Activated CD4-positive, CD25-positive, alpha-beta regulatory T cell treated with anti-CD3 and anti-CD28 coated beads, Interleukin-2, amount 50 U/mL, for 72 hours (primary cell): ENCODE results near the gene CYP2S1.
"Not testable (repeated sequence)": the region's sequence is repeated elsewhere in the genome, so short reads cannot be mapped to it uniquely, and the experiment has no call there.

Source experiments
- DNase-seq: peaks from one replicate; pipeline ENCODE4 v3.0.0; 2021

CYP2S1 gene

DNA sequence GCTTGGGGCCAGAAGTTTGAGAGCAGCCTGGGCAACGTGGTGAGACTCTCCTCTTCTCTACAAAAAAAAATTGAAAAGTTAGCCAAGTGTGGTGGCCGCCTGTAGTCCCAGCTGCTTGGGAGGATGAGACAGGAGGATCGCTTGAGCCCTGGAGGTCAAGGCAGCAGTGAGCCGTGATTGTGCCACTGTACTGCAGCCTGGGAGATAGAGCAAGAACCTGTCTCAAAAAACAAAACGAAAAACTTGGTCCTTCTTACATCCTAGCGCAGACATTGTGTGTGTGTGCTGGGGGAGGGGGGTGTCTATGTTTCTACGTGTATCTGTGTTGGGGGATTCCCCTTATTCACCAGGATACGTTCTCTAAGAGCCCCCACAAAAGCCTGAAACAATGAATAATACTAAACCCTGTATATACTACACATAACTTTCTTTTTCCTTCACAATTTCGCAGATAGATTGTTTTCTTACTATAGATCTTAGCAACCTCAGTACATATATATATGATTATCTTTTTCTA, 33.9 kb downstream of the CYP2S1 start:
- no peak for DNase-seq

DNA sequence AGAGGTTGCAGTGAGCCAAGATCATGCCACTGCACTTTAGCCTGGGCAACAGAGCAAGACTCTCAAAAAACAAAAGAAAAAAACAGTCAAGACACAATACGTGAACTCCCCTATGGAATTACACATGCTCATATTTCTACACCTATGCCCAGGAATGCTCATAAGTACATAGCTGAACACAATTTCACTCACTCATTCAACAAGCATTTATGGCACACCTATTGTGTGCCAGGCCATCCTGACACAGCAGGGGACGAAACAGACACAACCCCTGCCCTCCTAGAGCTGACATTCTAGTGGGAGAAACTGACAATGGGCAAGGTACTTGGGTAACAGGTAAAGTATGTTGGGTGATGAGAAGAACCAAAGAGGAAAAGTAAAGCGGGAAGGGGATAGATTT, 35.5 kb downstream of the CYP2S1 start:
- no peak for DNase-seq

DNA sequence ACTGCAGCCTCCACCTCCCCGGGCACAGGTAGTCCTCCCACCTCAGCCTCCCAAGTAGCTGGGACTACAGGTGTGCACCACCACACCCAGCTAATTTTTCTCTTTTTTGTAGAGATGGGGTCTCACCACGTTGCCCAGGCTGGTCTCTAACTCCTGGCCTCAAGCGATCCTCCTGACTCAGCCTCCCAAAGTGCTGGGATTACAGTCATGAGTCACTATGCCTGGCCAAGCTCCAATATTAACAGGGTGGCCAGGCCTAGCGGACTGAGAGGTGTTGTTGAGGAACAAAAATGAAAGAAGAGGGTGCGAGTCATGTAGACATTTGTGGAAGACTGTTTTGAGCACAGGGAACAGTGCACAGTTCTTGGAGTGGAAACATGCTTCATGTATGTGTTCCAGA, 36.3 kb downstream of the CYP2S1 start:
- DNase-seq, result not testable (repeated sequence)

DNA sequence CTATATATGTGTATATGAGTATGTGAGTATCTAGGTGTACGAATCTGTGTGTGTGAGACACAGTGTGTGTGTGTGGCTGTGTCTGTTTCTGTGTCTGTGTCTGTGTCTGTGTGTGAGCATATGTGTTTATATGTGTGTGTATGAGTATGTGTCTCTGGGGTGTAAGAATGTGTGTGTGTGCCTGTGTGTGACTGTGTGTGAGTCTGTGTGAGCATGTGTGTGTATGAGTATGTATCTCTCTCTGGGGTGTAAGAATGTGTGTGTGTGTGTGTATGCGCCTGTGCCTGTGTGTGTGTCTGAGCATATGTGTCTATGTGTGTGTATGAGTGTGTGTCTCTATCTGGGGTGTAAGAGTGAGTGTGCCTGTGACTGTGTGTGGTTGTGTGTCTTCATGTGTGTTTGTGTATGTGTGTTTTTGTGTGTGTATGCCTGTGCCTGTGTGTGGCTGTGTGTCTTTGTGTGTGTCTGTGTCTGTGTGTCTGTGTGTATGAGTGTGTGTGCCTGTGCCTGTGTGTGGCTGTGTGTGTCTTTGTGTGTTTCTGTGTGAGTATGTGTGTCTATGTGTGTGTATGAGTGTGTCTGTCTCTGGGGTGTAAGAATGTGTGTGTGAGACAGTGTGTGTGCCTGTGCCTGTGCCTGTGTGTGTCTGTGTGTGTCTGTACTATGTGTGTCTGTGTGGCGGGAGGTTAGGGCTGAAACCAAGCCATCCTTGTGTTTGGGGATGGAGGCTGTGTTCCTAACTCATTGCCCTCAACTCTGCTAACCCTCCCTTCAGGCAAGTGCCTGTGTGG, 37.2 kb downstream of the CYP2S1 start:
- DNase-seq, result no peak

DNA sequence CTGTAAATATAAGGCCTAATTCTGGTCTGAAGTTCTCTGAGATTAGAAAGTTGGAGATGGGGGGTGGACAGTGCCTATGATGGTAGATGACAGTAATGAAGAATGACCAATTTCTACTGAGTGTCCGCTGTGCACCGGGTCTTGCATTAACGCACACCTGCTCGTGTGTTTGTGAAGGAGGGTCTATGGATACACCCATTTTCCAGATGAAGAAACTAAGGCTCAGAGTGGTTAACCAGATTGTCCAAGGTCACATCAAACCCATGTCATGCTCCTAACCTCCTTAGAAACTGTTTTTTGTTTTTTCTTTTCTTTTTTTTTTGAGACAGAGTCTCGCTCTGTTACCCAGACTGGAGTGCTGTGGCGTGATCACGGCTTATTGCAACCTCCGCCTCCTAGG, 39.7 kb downstream of the CYP2S1 start:
- DNase-seq, result no peak

DNA sequence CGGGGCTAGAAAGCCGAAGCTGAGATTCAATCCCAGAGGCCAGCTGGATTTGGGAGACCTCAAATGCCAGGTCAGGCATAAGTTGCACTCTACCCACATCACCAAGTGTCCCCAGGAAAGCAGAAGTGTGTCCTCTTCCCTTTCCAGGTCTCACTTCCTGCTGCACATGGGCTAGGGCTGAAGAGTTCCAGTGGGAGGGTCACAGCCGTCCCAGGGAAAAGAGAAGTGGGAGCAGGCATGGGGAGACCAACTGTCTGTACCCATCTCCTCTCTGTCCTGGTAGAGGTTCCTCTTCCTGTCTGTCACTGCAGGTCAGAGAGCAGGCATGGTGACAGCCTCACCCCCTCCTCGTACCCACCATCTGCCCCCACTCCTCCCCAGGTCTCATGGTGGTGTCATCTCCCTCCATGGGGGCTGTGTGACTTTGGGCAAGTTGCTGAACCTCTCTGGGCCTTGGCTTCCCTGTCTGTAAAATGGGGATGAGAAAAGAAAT, 40.8 kb downstream of the CYP2S1 start:
- DNase-seq, result no peak

DNA sequence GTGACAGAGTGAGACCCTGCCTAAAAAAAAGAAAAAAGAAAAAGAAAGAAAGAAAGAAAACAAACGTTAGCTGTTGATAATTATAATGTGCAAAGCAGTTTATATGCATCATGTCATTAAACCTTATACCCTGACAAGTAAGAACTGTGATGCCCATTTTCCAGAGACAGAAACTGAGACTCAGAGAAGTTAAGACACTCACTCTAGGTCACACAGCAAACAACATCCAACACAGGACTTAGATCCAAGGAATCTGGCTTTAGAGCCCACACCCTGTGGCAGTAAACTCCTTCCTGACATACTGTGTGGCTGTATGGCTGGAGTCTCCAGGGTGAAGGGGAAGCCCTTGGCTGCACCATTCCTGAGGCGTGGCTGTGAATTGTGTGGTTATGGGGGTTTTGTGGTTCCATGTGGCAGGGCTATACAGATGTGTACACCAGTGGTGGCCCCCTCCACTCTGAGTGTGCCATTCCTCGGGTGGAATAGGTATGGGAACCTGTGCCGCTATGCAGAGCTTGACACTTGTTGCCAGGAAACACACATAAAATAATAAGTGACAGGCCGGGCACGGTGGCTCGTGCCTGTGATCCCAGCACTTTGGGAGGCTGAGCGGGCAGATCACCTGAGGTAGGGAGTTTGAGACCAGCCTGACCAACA, 41.6 kb downstream of the CYP2S1 start:
- DNase-seq, result no peak

DNA sequence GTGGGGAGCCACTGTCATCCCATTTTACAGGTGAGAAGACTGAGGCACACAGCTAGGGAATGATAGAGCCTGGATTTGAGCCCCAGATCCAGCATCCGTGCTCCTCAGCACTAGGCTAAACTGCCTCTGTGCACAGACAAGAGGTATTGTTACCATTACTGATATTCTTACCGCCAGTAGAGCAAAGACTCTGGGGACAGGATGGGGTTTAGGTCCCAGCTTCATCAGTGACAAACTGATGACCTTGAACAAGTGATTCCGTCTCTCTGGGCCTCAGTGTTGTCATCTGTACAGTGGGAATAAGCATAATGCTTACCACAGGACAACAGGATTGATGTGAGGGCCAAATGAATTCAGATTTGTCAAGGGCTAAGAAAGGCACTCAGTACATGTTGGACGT, 42.5 kb downstream of the CYP2S1 start:
- no peak for DNase-seq

DNA sequence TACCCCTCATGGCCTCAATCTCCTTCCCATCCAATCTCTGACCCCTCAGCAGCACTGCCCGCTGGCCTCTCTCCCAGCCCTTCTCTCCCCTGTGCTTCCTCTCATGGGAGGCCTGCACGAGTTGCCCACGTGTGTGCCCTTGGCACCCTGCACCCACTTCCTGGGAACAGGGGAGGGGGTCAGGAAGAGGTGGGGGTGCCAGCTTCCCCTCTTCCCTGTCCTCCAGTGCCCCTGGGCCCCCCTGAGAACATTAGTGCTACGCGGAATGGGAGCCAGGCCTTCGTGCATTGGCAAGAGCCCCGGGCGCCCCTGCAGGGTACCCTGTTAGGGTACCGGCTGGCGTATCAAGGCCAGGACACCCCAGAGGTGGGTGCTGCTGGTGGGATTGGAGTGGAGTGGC, 45.2 kb downstream of the CYP2S1 start:
- DNase-seq, result no peak

DNA sequence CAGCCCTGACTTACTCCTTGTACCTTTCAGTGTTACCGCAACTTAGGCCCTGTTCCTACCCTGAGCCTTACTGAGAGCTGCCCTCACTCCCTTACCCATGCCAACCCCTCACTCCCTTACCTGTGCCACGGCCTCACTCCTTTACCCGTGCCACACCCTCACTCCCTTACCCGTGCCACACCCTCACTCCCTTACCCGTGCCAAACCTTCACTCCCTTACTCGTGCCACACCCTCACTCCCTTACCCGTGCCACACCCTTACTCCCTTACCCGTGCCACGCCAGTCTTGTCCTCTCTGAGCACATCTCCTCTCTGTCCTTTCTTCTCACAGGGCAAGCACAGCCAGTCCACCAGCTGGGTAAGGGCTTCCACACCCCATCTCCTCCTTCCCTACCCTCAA, 46.3 kb downstream of the CYP2S1 start:
- DNase-seq, result no peak

DNA sequence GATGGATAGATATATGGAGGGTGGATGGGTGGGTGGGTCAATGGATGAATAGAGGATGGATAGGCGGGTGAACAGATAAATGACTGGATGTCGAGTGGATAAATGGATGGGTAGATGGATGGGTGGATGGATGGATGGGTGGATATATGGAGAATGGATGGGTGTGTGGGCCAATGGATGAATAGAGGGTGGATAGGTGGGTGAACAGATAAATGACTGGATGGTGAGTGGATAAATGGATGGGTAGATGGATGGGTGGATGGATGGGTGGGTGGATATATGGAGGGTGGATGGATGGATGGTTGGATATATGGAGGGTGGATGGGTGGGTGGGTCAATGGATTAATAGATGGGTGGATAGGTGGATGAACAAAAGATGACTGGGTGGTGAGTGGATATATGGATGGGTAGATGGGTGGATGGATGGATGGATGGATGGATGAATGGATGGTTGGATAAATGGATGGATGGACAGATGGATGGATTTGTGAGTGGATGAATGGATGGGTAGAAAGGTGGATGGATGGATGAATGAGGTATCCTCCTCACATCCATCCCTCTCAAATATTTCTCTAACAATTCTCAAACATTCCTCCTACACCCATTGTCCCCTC, 47.0 kb downstream of the CYP2S1 start:
- no peak for DNase-seq

DNA sequence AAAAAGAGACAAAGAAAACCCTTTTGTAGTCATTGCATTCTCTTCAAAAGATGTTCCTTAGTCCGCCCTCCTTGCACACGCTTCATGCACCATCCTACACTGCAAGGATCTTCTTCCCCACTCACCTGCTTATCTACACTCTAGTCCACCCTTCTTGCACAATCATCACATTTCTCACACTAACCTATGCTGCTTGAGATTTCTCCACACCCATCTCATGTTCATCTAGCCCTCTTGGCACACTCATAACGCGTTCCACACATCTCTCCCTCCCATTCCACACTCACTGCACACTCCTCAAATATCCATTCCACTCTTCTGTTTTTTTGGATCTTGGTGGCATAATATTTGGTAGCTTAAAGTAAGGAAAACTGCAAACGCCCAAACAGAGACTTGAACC, 48.8 kb downstream of the CYP2S1 start:
- no peak for DNase-seq

DNA sequence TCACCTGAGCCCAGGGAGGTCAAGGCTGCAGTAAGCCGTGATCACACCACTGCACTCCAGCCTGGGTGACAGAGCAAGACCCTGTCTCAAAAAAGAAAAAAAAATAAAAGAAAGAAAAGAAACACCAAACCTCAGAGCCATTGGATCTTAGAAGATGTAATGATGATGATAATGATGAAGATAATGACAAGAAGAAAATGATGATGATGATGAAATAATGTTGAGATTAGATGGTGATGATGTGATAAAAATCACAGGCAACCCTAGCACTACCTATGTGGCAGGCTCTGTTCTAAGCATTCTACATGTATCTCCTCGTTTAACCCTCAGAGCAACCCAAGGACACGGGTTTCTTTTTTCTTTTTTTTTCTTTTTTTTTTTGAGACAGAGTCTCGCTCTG, 51.1 kb downstream of the CYP2S1 start:
- DNase-seq, result no peak

DNA sequence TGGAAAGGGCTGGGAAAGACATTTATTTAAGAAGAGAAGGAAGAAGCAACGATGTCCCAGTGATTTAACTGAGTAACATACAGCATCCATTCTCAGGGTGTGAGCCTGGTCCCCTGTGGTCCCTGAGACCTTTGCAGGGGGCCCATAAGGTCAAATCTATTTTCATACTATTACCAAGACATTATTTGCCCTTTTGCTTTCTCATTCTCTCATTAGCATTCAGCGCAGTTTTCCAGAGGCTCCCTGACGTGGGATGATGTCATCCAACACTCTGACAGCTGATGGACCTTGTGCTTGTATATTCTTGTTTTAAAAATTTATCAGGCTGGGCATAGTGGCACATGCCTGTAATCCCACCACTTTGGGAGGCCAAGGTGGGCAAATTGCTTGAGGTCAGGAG, 52.8 kb downstream of the CYP2S1 start:
- no peak for DNase-seq

DNA sequence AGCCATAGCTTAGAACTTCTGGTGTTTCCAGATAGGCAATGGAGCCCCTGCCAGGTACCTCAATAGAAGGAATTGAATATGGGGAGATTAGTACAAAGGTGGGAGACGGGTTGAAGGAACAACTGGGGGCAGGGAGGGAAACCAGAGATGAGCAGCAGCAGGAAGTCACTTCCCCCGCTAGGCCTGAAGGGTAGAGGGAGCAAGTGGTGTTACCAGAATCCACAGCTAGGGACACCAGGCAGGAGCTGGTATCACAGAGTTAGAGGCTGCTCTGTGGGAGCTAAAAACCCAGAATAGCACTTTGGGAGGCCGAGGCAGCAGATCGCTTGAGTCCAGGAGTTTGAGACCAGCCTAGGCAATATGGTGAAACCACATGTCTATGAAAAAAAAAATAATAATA, 55.9 kb downstream of the CYP2S1 start:
- DNase-seq, result no peak

DNA sequence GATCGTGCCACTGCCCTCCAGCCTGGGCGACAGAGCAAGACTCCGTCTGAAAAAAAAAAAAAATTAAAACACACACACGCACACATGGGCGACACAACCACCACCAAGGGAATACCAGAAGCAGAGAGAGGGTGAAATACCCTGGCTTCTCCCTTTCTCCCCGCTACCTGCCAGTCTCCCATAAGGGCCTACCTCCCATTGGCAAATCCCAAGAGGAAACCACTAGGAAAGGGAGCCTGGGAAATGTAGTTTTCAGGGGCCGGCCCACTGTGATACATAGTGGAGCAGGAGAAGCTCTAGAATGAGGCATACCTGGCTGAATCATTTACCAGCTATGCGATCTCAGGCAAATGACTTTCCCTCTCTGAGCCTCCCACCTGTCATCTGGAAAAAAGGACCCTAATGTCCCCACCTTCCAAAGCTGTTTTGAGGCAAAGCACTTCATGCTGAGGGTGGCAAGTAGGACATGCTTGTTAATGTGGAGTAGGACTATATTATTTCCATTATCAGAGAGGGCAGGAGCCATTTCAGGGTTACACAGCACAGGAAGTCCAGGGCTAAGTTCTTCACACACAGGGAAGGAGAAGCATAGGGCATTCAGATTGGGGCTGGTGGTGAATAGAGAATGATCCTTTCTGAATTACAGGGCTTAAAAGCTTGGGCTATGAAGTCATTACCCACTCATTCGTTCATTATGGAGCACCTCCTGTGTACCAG, 56.8 kb downstream of the CYP2S1 start:
- no peak for DNase-seq

DNA sequence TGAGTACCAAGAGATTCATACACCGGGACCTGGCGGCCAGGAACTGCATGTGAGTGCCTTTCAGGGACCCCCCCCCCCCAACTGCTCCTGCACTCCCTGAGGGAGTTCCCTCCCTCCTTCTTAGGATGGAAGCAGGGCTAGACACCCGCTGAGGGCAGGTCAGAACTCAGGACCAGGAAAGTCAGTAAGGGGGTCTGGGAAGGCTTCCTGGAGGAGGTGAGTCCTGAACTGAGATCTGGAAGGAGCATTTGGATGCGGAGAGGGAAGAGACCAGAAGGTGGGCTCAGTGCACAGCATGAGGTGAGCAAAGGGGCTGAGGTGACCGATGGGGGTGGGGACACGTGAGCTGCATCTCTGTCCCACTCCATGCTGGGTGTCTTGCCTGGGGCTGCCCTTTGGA, 60.6 kb downstream of the CYP2S1 start:
- DNase-seq, result no peak

DNA sequence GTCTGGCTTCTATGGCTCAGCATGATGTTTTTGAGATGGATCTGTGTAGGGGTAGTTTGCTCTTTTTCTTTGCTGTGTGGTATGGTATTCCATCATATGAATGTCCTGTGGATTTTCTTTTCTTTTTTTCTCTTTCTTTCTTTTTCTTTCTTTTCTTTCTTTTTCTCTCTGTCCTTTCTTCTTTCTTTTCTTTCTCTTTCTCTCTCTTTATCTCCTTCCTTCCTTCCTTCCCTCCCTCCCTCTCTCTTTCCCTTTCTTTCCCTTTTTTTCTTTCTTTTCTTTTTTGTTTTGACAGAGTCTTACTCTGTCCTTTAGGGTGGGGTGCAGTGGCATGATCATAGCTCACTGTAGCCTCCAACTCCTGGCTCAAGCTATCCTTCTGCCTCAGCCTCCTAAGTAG, 62.2 kb downstream of the CYP2S1 start:
- DNase-seq, result no peak
